Spleen (tissue), 7 donors: ENCODE measurements around the gene ERBIN.

Source experiments
- CTCF ChIP-seq, 11 experiments: fragments of 200-600 bp in 7 of 11; fragments of 450-650 bp in 4 of 11; sonication (generic) in 4 of 11; IDR thresholded peaks in 8 of 11; conservative IDR thresholded peaks in 3 of 11; 1 replicate in 7 of 11; 2 replicates in 4 of 11; pipeline versions ENCODE4 v1.4.0 to v1.8.0; 2016 to 2021; ENCODE audit warnings: antibody characterized with exemption in 11 of 11, inconsistent platforms in 4 of 11, mild to moderate bottlenecking in 1 of 11
- POLR2A ChIP-seq, 3 donors: fragments of 450-650 bp; IDR thresholded peaks; one replicate each; pipeline ENCODE4 v1.5.1; 2017; ENCODE audit warnings: antibody characterized with exemption in 3 of 3, mild to moderate bottlenecking in 1 of 3
- donor health status: DM: no; HTN: no; CAD: no; lungs with moderate emphysema.
- donor health status: DM: no; HTN: no; CAD: no.
- donor health status: DM: no; HTN: no; CAD: no.

DNA sequence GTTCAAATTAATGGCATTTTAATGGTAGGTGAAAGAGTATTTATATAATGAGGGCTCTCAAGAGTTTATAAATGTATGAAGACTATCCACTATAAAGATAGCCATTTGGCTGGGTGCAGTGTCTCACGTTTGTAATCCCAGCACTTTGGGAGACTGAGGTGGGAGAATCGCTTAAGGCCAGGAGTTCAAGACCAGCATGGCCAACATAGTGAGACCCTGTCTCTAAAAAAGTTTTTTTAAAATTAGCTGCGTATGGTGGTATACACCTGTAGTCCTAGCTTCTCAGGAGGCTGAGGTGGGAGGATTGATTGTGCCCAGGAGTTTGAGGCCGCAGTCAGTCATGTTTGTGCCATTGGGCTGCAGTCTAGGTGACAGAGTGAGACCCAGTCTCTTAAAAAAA, 61.6 kb downstream of the ERBIN start:
- TF ChIP-seq CTCF (IDR thresholded peaks at IDR 0.05 in 8 of 11, conservative IDR thresholded peaks at IDR 0.05 in 3 of 11), result no peak
- no peak for TF ChIP-seq POLR2A (IDR thresholded peaks at IDR 0.05)
